ENCODE measurements around the gene PRRG1.
"Not testable (repeated sequence)": the region's sequence is repeated elsewhere in the genome, so short reads cannot be mapped to it uniquely, and the experiment has no call there.

The PRRG1 gene

DNA sequence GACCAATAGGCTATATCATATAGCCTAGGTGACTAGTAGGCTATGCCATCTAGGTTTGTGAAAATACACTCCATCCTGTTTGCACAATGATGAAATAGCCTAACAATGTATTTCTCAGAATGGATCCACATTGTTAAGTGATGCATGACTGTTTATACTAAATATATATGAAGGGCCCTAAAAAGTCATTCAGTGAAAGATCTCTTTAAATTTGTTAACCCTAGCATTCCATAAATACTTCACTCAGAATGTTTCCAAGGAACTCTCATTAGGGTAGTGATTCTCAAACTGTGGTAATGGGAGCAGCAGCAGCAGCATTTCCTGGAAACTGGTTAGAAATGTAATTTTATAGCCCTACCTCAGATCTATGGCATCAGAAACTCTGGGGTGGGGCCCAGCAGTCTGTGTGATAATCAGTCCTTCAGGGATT is 74.9 kb downstream of the PRRG1 start:
- H3K36me3 ChIP-seq (ENCODE audit: control insufficient read depth, insufficient read depth, low read length) = peaks cover 22% of the 10 kb centered on the region
- H3K4me1 ChIP-seq (ENCODE audit: control insufficient read depth, insufficient read depth, low read length) = no peaks in the 10 kb centered on the region
- no peak overlapping the region for H3K9ac ChIP-seq (ENCODE audit: low read length)
- H3K27ac ChIP-seq (ENCODE audit: low read depth, low read length) = no peak overlapping the region
- H3K4me3 ChIP-seq (ENCODE audit: low read depth, low read length) = no peak overlapping the region
- no peaks in the 10 kb centered on the region; the same call in 1 of the 2 replicates for H3K27me3 ChIP-seq (ENCODE audit: control insufficient read depth, insufficient read depth, low read length)
- H3K9me3 ChIP-seq (ENCODE audit: control insufficient read depth, insufficient read depth, low read depth, low read length) = peaks cover 9% of the 10 kb centered on the region; the same call in 1 of the 2 replicates

DNA sequence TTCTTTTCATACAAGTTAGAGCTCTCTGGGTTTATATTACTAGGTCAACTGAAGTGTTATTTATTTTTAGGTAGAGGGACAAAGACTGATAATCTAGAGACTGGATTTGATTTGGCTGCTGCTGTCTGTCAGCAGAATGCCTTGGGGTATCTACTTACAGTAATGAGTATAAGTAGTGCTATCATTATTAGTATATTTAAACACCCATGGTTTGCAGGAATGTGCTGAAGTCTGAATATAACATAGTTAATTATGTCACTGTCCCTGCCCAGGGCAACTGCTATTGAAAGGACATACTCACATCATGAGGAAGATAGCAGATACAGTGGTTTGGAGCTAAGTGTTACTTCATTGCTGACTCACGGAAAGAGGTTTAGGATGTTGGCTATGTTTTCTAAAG is 76.2 kb downstream of the PRRG1 start:
- H3K4me1 ChIP-seq (ENCODE audit: control insufficient read depth, insufficient read depth, low read length) = no peaks in the 10 kb centered on the region
- H3K4me3 ChIP-seq (ENCODE audit: low read depth, low read length) = no peak overlapping the region
- no peak overlapping the region for H3K27ac ChIP-seq (ENCODE audit: low read depth, low read length)
- no peaks in the 10 kb centered on the region for H3K27me3 ChIP-seq (ENCODE audit: control insufficient read depth, insufficient read depth, low read length)
- H3K9ac ChIP-seq (ENCODE audit: low read length) = no peak overlapping the region
- H3K36me3 ChIP-seq (ENCODE audit: control insufficient read depth, insufficient read depth, low read length) = peaks cover 22% of the 10 kb centered on the region
- peaks cover 9% of the 10 kb centered on the region; the same call in 1 of the 2 replicates for H3K9me3 ChIP-seq (ENCODE audit: control insufficient read depth, insufficient read depth, low read depth, low read length)

DNA sequence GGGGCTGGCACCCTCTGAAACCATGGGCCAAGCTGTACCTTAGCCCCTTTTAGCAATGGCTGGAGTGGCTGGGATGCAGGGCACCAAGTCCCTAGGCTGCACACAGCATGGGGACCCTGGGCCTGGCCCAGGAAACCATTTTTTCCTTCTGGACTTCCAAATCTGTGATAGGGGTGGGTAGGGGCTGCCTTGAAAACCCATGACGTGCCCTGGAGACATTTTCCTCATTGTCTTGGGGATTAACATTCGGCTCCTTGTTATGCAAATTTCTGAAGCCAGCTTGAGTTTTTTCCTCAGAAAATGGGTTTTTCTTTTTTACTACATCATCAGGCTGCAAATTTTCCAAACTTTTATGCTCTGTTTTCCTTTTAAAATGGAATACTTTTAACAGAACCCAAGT is 79.8 kb downstream of the PRRG1 start:
- H3K9ac ChIP-seq (ENCODE audit: low read length); H3K27me3 ChIP-seq (ENCODE audit: control insufficient read depth, insufficient read depth, low read length); H3K9me3 ChIP-seq (ENCODE audit: control insufficient read depth, insufficient read depth, low read depth, low read length); H3K4me3 ChIP-seq (ENCODE audit: low read depth, low read length); H3K4me1 ChIP-seq (ENCODE audit: control insufficient read depth, insufficient read depth, low read length); H3K27ac ChIP-seq (ENCODE audit: low read depth, low read length): not testable (repeated sequence)
- peaks cover 22% of the 10 kb centered on the region for H3K36me3 ChIP-seq (ENCODE audit: control insufficient read depth, insufficient read depth, low read length)

DNA sequence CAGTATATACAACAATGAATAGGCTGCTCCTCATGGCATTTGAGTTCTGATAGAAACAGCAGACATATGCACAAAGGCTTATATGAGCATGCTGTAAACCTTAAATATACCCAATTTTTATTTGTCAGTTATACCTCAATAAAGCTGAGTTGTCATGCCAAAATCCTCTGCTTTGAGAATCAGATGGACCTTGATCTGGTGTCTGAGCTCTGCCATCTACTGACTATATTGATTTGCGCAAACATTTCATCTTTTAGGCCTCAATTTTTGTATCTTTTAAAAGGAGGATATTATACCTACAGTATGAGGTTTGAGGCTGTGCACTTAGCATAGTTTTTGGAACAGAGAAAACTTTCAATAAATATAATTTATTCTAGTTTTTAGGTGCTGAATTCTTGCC is 85.2 kb downstream of the PRRG1 start:
- Histone ChIP-seq H3K4me3 (ENCODE audit: low read depth, low read length) (no peak overlapping the region), H3K36me3 (ENCODE audit: control insufficient read depth, insufficient read depth, low read length) (no peaks in the 10 kb centered on the region), H3K9ac (ENCODE audit: low read length) (no peak overlapping the region), H3K4me1 (ENCODE audit: control insufficient read depth, insufficient read depth, low read length) (no peaks in the 10 kb centered on the region), H3K9me3 (ENCODE audit: control insufficient read depth, insufficient read depth, low read depth, low read length) (no peaks in the 10 kb centered on the region), H3K27ac (ENCODE audit: low read depth, low read length) (no peak overlapping the region), H3K27me3 (ENCODE audit: control insufficient read depth, insufficient read depth, low read length) (no peaks in the 10 kb centered on the region)

DNA sequence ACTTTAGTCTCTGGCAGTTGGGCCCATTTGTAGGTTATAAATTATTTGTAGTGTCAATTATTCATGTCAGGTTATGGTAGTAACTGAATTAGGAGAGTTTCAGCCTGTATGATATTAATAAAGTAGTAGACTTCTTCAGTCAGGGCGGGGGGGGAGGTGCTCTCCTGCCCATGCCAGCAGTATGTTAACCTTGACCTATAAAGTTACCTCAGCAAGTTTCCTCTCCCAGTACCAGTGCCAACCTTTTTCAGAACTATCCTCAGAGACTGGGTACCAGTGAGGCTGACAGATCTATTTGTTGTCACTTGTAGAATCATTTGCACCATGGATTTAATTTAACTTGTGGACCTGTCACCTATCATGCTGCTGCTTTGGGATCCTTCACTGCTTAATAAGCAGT is 88.0 kb downstream of the PRRG1 start:
- Histone ChIP-seq H3K9me3 (ENCODE audit: control insufficient read depth, insufficient read depth, low read depth, low read length) (no peaks in the 10 kb centered on the region), H3K36me3 (ENCODE audit: control insufficient read depth, insufficient read depth, low read length) (peaks cover 8% of the 10 kb centered on the region), H3K4me3 (ENCODE audit: low read depth, low read length) (no peak overlapping the region), H3K27me3 (ENCODE audit: control insufficient read depth, insufficient read depth, low read length) (no peaks in the 10 kb centered on the region), H3K27ac (ENCODE audit: low read depth, low read length) (no peak overlapping the region), H3K9ac (ENCODE audit: low read length) (no peak overlapping the region), H3K4me1 (ENCODE audit: control insufficient read depth, insufficient read depth, low read length) (no peaks in the 10 kb centered on the region)

DNA sequence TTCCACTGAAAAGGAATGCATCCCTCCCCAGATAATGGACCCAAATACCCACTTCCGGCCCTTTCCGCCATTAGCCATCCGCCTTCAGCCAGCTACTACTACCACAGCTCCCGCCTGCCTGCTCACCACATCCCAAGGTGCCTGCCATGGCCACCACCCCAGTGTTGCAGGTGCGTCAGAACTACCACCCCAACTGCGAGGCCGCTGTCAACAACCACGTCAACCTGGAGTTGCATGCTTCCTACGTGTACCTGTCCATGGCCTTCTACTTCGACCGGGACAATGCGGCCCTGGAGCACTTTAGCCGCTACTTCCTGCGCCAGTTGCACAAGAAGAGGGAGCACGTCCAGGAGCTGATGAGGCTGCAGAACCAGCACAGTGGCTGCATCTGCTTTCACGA is 92.2 kb downstream of the PRRG1 start:
- Histone ChIP-seq H3K36me3 (ENCODE audit: control insufficient read depth, insufficient read depth, low read length) (peaks cover 14% of the 10 kb centered on the region), H3K27ac (ENCODE audit: low read depth, low read length) (no peak overlapping the region), H3K27me3 (ENCODE audit: control insufficient read depth, insufficient read depth, low read length) (no peaks in the 10 kb centered on the region), H3K4me3 (ENCODE audit: low read depth, low read length) (no peak overlapping the region), H3K9ac (ENCODE audit: low read length) (no peak overlapping the region), H3K9me3 (ENCODE audit: control insufficient read depth, insufficient read depth, low read depth, low read length) (no peaks in the 10 kb centered on the region), H3K4me1 (ENCODE audit: control insufficient read depth, insufficient read depth, low read length) (peaks cover 3% of the 10 kb centered on the region; the same call in 1 of the 2 replicates)

DNA sequence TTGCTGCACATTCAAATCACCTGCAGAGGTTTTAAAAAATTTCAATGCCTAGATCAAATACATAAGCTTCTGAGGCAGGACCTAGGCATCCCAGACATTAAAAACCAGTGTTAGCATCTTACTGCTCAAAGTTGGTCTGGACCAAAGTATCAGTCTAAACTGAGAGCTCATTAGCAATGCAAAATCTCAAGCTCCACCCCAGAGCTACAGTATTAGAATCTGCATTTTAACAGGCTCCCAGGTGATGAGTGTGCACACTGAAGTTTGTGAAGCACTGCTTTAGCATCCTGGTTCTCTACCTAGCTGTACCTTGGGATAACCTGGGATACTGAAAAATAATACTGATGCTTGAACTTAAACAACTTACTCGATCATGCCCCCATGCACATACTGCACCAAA is 96.0 kb downstream of the PRRG1 start:
- Histone ChIP-seq H3K4me3 (ENCODE audit: low read depth, low read length) (no peak overlapping the region), H3K9ac (ENCODE audit: low read length) (no peak overlapping the region), H3K27me3 (ENCODE audit: control insufficient read depth, insufficient read depth, low read length) (no peaks in the 10 kb centered on the region), H3K9me3 (ENCODE audit: control insufficient read depth, insufficient read depth, low read depth, low read length) (no peaks in the 10 kb centered on the region), H3K27ac (ENCODE audit: low read depth, low read length) (no peak overlapping the region), H3K4me1 (ENCODE audit: control insufficient read depth, insufficient read depth, low read length) (peaks cover 3% of the 10 kb centered on the region; the same call in 1 of the 2 replicates), H3K36me3 (ENCODE audit: control insufficient read depth, insufficient read depth, low read length) (peaks cover 14% of the 10 kb centered on the region)

DNA sequence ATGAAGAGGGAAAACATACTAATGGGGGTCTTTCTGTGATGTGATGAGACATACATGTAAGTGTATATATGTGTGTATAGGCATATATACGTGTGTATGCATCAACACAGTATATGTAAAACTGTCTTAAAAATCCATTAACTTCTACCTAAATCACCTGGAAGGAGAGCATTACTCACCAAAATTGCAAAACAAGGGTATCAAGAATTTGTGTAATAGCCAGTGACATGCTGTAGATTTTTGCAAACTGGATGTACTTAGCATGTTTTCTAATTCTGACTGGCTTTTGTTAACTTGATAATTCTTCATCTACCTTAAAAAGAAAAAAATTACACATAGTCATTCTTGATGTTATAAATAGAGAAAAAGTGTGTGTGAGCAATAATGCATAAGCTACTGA is 104.7 kb downstream of the PRRG1 start:
- no peak overlapping the region for H3K9ac ChIP-seq (ENCODE audit: low read length)
- H3K36me3 ChIP-seq (ENCODE audit: control insufficient read depth, insufficient read depth, low read length) = peaks cover 3% of the 10 kb centered on the region; the same call in 1 of the 2 replicates
- H3K27me3 ChIP-seq (ENCODE audit: control insufficient read depth, insufficient read depth, low read length) = no peaks in the 10 kb centered on the region
- no peak overlapping the region for H3K4me3 ChIP-seq (ENCODE audit: low read depth, low read length)
- 0 out of 2 replicates have a peak, but pooled peaks cover under 1% of the 10 kb centered on the region for H3K9me3 ChIP-seq (ENCODE audit: control insufficient read depth, insufficient read depth, low read depth, low read length)
- peaks cover 20% of the 10 kb centered on the region for H3K4me1 ChIP-seq (ENCODE audit: control insufficient read depth, insufficient read depth, low read length)
- H3K27ac ChIP-seq (ENCODE audit: low read depth, low read length) = no peak overlapping the region

DNA sequence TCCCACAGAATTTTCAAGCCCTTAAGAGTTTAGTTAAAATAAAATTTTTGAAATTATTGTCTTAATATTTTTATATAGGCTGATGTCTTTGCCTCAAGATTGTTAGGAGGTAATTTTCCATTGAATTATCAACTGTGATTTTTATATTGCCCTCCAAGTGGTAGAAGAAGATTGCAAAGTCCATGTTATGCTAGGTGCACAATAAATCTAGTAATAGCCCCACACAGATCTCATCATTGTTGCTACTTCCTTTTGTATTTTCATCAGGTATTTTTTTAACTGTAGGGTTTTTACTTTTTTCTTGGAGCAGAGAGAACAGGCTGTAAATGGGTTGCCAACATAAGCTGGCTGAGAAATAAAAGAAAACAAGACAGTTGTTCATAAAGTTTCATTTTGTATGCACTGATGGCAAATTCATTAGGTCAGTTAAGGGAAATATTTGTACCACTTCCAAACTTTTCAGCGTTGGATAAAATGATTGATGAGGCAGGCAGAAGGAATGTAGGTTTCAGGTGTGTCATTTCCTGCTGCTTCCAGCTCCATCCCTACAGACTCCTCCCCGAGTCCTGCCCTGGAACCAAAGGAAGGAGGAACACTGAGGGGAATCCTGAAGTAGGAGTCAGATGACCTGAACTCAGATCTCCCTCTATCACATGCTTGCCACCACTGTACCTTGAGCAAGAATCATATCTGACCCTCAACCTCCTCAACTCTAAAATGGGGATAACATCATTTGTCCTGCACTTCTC is 105.5 kb downstream of the PRRG1 start:
- H3K9me3 ChIP-seq (ENCODE audit: control insufficient read depth, insufficient read depth, low read depth, low read length) = peaks cover 6% of the 10 kb centered on the region; the same call in 1 of the 2 replicates
- no peak overlapping the region for H3K27ac ChIP-seq (ENCODE audit: low read depth, low read length)
- no peaks in the 10 kb centered on the region for H3K27me3 ChIP-seq (ENCODE audit: control insufficient read depth, insufficient read depth, low read length)
- H3K9ac ChIP-seq (ENCODE audit: low read length) = no peak overlapping the region
- H3K4me1 ChIP-seq (ENCODE audit: control insufficient read depth, insufficient read depth, low read length) = peaks cover 20% of the 10 kb centered on the region
- no peak overlapping the region for H3K4me3 ChIP-seq (ENCODE audit: low read depth, low read length)
- H3K36me3 ChIP-seq (ENCODE audit: control insufficient read depth, insufficient read depth, low read length) = peaks cover 3% of the 10 kb centered on the region; the same call in 1 of the 2 replicates

DNA sequence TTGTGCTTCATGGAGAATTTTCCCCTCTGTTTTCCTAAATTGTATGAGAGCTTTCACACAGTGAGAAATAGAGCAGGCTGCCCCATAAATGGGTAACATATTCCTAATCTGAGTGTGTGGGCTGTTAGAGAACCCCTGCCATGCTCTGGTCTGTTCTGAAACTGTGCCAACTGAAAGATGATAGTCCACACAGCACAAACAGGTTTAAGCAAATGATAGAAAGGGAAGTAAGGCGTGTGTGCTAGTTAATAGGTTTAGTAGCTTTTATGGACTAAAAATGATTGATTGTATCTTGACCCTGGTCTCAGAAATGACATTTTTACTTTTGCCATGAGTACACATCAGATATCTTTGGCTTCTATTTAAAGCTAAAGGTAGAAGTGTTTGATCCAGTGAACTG is 106.2 kb downstream of the PRRG1 start:
- no peak overlapping the region for H3K9ac ChIP-seq (ENCODE audit: low read length)
- H3K4me1 ChIP-seq (ENCODE audit: control insufficient read depth, insufficient read depth, low read length) = peaks cover 20% of the 10 kb centered on the region
- no peak overlapping the region for H3K27ac ChIP-seq (ENCODE audit: low read depth, low read length)
- H3K36me3 ChIP-seq (ENCODE audit: control insufficient read depth, insufficient read depth, low read length) = peaks cover 3% of the 10 kb centered on the region; the same call in 1 of the 2 replicates
- H3K9me3 ChIP-seq (ENCODE audit: control insufficient read depth, insufficient read depth, low read depth, low read length) = peaks cover 10% of the 10 kb centered on the region; the same call in 1 of the 2 replicates
- H3K4me3 ChIP-seq (ENCODE audit: low read depth, low read length) = no peak overlapping the region
- H3K27me3 ChIP-seq (ENCODE audit: control insufficient read depth, insufficient read depth, low read length) = no peaks in the 10 kb centered on the region

DNA sequence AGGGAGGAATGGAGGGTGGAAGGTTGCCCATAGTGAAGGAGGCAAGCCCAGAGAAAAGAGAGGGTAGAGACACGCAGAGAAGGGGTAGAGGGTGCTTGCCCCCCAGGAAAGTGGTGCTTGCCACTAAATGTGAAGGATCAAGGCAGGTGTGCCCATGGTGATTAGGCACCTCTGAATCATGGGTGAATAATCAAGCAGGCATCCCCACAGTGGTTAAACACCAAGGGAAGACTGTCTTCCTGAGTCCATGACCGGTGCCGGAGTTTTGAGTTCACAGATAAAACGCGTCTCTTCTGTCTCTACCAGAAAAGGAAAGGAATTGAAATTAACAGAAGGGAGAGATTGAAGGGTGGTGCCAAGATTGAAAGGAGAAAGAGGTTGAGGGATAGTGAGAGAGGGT is 111.1 kb downstream of the PRRG1 start:
- Histone ChIP-seq H3K4me3 (ENCODE audit: low read depth, low read length) (peak overlapping the region; percentile 44; the same call in 1 of the 2 replicates), H3K36me3 (ENCODE audit: control insufficient read depth, insufficient read depth, low read length) (peaks cover 13% of the 10 kb centered on the region; the same call in 1 of the 2 replicates), H3K9ac (ENCODE audit: low read length) (peak overlapping the region; percentile 75), H3K4me1 (ENCODE audit: control insufficient read depth, insufficient read depth, low read length) (peaks cover 33% of the 10 kb centered on the region)
- not testable (repeated sequence) for H3K27me3 ChIP-seq (ENCODE audit: control insufficient read depth, insufficient read depth, low read length); H3K9me3 ChIP-seq (ENCODE audit: control insufficient read depth, insufficient read depth, low read depth, low read length); H3K27ac ChIP-seq (ENCODE audit: low read depth, low read length)
